ENCODE data around the gene RND2.

Gene RND2

GRCh38 chr17:43033948-43034881 lies 9.2 kb downstream of the RND2 start:
- H3K27me3 ChIP-seq (ENCODE audit: insufficient read depth, poor library complexity, severe bottlenecking): no peaks in the 10 kb centered on the region
- H3K27ac ChIP-seq (replicated peaks): no peak overlapping the region
- DNase-seq (ENCODE audit: low read depth in 1 of 2, low spot score in 1 of 2): no peak
- no peak overlapping the region for H3K4me3 ChIP-seq (replicated peaks; ENCODE audit: insufficient read depth, low read length)
- TF ChIP-seq GABPA (IDR thresholded peaks at IDR 0.05; ENCODE audit: low read depth): no peak
- no peak for TF ChIP-seq CTCF (IDR thresholded peaks at IDR 0.05; ENCODE audit: insufficient read depth, low read length)
- no peak for TF ChIP-seq POLR2AphosphoS5 (IDR thresholded peaks at IDR 0.05; ENCODE audit: low read depth)
- no peak for TF ChIP-seq REST (IDR thresholded peaks at IDR 0.05; ENCODE audit: insufficient replicate concordance, low read depth)
- no peak for TF ChIP-seq SPI1 (IDR thresholded peaks at IDR 0.05; ENCODE audit: borderline replicate concordance, low read depth)

GRCh38 chr17:43034894-43035293 lies 9.9 kb downstream of the RND2 start:
- Histone ChIP-seq H3K4me3 (replicated peaks; ENCODE audit: insufficient read depth, low read length) (no peak overlapping the region), H3K27ac (replicated peaks) (no peak overlapping the region), H3K27me3 (ENCODE audit: insufficient read depth, poor library complexity, severe bottlenecking) (no peaks in the 10 kb centered on the region)
- TF ChIP-seq REST (IDR thresholded peaks at IDR 0.05; ENCODE audit: insufficient replicate concordance, low read depth) (no peak), SPI1 (IDR thresholded peaks at IDR 0.05; ENCODE audit: borderline replicate concordance, low read depth) (no peak), GABPA (IDR thresholded peaks at IDR 0.05; ENCODE audit: low read depth) (no peak), CTCF (IDR thresholded peaks at IDR 0.05; ENCODE audit: insufficient read depth, low read length) (no peak)
- DNase-seq (ENCODE audit: low read depth in 1 of 2, low spot score in 1 of 2): no peak

- no peak for DNase-seq (ENCODE audit: low read depth in 1 of 2, low spot score in 1 of 2)
- Histone ChIP-seq H3K27ac (replicated peaks) (no peak overlapping the region), H3K27me3 (ENCODE audit: insufficient read depth, poor library complexity, severe bottlenecking) (no peaks in the 10 kb centered on the region), H3K4me3 (replicated peaks; ENCODE audit: insufficient read depth, low read length) (no peak overlapping the region)
- TF ChIP-seq SPI1 (IDR thresholded peaks at IDR 0.05; ENCODE audit: borderline replicate concordance, low read depth) (no peak), REST (IDR thresholded peaks at IDR 0.05; ENCODE audit: insufficient replicate concordance, low read depth) (no peak), POLR2AphosphoS5 (IDR thresholded peaks at IDR 0.05; ENCODE audit: low read depth) (no peak), CTCF (IDR thresholded peaks at IDR 0.05; ENCODE audit: insufficient read depth, low read length) (no peak), GABPA (IDR thresholded peaks at IDR 0.05; ENCODE audit: low read depth) (no peak)
These were observed 14.6 kb downstream of the RND2 start for GRCh38 chr17:43039646-43040045.
